GM12873 (cell line): Measurements from ENCODE around the gene CNBP.

Experiments
- TF ChIP-seq, protein P1 (sequence below): IDR thresholded peaks from 2 replicates; pipeline ENCODE4 v1.5.1; 2012; ENCODE audit warnings: low read depth, mild to moderate bottlenecking, moderate library complexity, low read length, control low read depth; ENCODE audit not compliant: insufficient read depth; ENCODE audit errors: missing control alignments

The CNBP gene

GRCh38 chr3:129121792-129122411, 61.8 kb downstream of the CNBP start, which contains the start of gene RAB43:
Gene RAB43 (minus strand): TSS chr3:129121804. CDS start chr3:129121489, 315 bp downstream.
- TF ChIP-seq, protein P1, sequence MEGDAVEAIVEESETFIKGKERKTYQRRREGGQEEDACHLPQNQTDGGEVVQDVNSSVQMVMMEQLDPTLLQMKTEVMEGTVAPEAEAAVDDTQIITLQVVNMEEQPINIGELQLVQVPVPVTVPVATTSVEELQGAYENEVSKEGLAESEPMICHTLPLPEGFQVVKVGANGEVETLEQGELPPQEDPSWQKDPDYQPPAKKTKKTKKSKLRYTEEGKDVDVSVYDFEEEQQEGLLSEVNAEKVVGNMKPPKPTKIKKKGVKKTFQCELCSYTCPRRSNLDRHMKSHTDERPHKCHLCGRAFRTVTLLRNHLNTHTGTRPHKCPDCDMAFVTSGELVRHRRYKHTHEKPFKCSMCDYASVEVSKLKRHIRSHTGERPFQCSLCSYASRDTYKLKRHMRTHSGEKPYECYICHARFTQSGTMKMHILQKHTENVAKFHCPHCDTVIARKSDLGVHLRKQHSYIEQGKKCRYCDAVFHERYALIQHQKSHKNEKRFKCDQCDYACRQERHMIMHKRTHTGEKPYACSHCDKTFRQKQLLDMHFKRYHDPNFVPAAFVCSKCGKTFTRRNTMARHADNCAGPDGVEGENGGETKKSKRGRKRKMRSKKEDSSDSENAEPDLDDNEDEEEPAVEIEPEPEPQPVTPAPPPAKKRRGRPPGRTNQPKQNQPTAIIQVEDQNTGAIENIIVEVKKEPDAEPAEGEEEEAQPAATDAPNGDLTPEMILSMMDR: no peak

- TF ChIP-seq, protein P1: no peak
Measured at GRCh38 chr3:129121016-129121791, 62.5 kb downstream of the CNBP start.

DNA sequence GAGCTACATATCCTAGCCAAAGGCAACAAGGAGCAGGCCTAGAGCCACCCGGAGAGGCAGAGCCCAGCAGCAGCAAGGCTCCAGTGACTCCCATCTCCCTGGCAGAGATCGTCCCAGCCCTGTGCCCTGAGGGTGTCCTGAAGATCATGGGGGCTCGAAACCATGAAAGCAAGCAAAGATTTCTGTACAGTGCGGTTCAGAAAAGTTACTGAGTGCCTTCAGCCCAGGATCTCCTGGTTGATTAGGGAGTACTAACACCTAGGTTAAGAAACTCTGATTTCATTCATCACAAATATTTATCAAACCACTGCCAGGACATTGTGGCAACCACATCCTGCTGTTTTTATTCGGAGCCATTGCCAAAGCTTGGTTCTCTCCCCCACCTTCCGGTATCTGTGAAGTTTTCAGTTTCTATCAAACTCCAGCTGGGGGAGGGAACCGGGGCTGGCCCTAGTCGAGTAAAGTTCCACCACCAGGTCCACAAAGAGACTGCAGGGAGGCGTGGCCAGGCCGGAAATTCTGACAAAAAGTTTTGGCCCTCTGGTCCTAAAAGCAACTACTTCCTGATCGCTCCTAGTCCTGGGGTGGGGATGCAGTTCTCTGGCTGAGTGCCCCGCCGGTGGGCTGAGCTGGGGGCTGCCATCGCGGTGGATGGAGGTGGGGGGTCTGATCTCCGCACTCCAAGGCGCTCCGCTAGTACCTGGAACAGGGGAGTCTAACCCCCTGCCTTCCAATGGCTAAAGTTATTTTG, 63.3 kb downstream of the CNBP start:
- TF ChIP-seq, protein P1: peak; percentile 15

DNA sequence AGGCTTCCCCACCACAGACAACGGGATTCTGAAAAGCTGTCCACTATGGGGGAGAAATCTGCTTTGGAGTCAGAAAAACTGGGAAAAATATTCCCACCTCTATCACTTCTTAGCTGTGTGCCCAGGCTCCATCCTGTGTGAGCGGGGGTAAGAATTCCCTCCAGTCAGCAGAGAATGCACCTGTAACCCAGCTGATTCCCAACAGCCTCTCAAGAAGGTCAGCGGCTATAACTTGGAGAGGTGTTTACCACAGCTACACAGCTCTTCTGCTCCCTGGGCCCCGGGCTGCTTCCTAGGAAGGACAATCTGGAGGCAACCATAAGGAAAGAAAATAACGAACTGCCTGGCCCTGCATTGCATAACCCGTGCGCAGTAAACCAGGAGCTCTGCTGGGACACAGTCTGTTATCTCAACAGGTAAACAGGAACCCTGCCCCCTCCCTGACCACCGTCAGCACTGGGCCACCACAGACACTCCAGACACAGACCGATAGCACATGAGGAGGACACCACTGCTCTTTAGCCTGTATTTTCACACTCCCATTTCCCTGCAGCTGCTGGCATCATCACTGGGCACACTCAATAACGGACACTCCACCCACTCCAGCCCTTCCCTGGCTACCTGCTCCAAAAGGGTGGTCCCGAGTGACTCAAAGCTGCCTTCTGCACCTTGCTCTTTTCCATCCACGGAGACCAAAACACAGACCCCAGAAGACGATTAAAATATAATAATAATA, 64.2 kb downstream of the CNBP start:
- TF ChIP-seq, protein P1: no peak

DNA sequence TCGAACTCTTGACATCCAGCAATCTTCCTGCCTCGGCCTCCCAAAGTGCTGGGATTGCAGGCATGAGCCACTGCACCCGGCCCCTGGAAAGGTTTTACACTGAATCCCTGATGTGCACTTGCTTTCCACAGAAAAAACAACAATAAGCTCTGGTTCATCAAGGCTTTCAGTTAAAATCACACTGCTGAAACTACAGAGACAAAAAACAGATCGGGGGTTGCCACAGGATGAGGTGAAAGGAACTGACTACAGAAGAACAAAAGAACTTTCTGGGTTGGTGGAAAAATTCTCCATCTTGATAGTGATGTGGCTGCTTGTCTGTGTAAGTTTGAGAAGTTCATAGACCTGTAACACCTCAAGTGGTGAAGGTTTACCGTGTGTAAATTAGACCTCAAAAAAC, 65.0 kb downstream of the CNBP start:
- TF ChIP-seq, protein P1: no peak
